Measurements from ENCODE around the gene DAB2IP.

GRCh38 chr9:121641224-121641611 lies 10.2 kb upstream of the DAB2IP start:
- TF ChIP-seq CTCF (IDR thresholded peaks at IDR 0.05; ENCODE audit: poor library complexity, severe bottlenecking) (no peak), EP300 (conservative IDR thresholded peaks at IDR 0.05; ENCODE audit: poor library complexity, severe bottlenecking) (no peak), TAF1 (IDR thresholded peaks at IDR 0.05; ENCODE audit: low read depth) (no peak), EZH2 (IDR thresholded peaks at IDR 0.05; ENCODE audit: borderline replicate concordance, insufficient read depth, low read length, poor library complexity, severe bottlenecking) (no peak), RAD21 (conservative IDR thresholded peaks at IDR 0.05) (no peak), POLR2AphosphoS5 (IDR thresholded peaks at IDR 0.05) (no peak), MXI1 (conservative IDR thresholded peaks at IDR 0.05; ENCODE audit: poor library complexity, severe bottlenecking) (no peak)

Data from neural cell (in vitro differentiated cells).